K562 (cell line): Measurements from ENCODE around the gene IL9. TPM values are rescaled to one million over a fixed set of nuclear protein-coding genes. Genes with fewer than 3 reads are reported as not detected.

Source experiments
- ATAC-seq: fragments of 200-7000 bp; cut with Tn5 transposase; 3 replicates; pipeline ENCODE4 v1.9.1; 2020; ENCODE audit warnings: moderate library complexity
- BruUV-seq: library from RNA; stranded (reverse); fragments of 400-500 nt; replicated peaks from 2 replicates; lab custom pipeline; 2021; lab: Mats Ljungman, UMichigan
- CTCF ChIA-PET: fragments of 300-600 bp; formaldehyde crosslinking; extraction: SDS; loops from one replicate; lab custom pipeline; 2021; ENCODE audit warnings: low intra/inter-chr PET ratio; lab: Yijun Ruan, JAX
- POLR2A ChIA-PET: fragments of 300-600, 350-650 bp; sonication (Branson Sonifier 250); formaldehyde crosslinking; extraction: SDS; loops from one replicate; lab custom pipeline; 2021; ENCODE audit warnings: antibody characterized with exemption, inconsistent platforms; lab: Yijun Ruan, JAX
- DNase-seq, 4 experiments: peaks; one replicate each; pipeline versions ENCODE4 v3.0.0 to v3.0.0-alpha.2; 2011 to 2018; ENCODE audit warnings: low spot score in 3 of 4, mixed read lengths in 3 of 4; ENCODE audit errors: extremely low read depth in 1 of 4
- FAIRE-seq: peaks from 2 replicates; lab custom pipeline; 2011; peaks lifted over from hg19 to GRCh38; lab: Jason Lieb, UNC
- H2AFZ ChIP-seq: 2 replicates; pipeline ENCODE4 v1.6.0; 2011; ENCODE audit warnings: low read depth, low read length, control low read depth, inconsistent platforms
- H3K27ac ChIP-seq: fragments of 200-600 bp; 3 replicates; pipeline ENCODE4 v1.8.0; 2011; ENCODE audit warnings: low read depth, mild to moderate bottlenecking, control low read depth, inconsistent platforms, low read length, moderate library complexity, mixed read lengths; ENCODE audit errors: extremely low read depth
- H3K27me3 ChIP-seq, 2 experiments: fragments of 300-600 bp in 1 of 2; 2 replicates in 1 of 2; 3 replicates in 1 of 2; pipeline versions ENCODE4 v1.6.0 to v1.8.0; 2011; ENCODE audit warnings: inconsistent platforms in 2 of 2, low read length in 2 of 2, mild to moderate bottlenecking in 1 of 2, mixed read lengths in 1 of 2, moderate library complexity in 1 of 2; ENCODE audit not compliant: control insufficient read depth in 2 of 2, insufficient read depth in 2 of 2
- H3K36me3 ChIP-seq: fragments of 300-600 bp; 3 replicates; pipeline ENCODE4 v1.8.0; 2011; ENCODE audit warnings: mild to moderate bottlenecking, low read length, inconsistent platforms; ENCODE audit not compliant: control insufficient read depth, insufficient read depth
- H3K4me1 ChIP-seq, 2 experiments: fragments of 200-600 bp in 1 of 2; replicated peaks in 1 of 2; 2 replicates in 1 of 2; 3 replicates in 1 of 2; pipeline versions ENCODE4 v1.5.1 to v1.8.0; 2011; ENCODE audit warnings: inconsistent platforms in 2 of 2, low read length in 2 of 2, mild to moderate bottlenecking in 1 of 2, mixed read lengths in 1 of 2, moderate library complexity in 1 of 2; ENCODE audit not compliant: control insufficient read depth in 2 of 2, insufficient read depth in 2 of 2
- H3K4me2 ChIP-seq: 2 replicates; pipeline ENCODE4 v1.6.1; 2011; ENCODE audit warnings: low read length, control low read depth, inconsistent platforms, mixed read lengths; ENCODE audit not compliant: insufficient read depth
- H3K4me3 ChIP-seq: fragments of 200-600 bp; sonication (generic), shearing (Covaris generic); 2 replicates; pipeline ENCODE4 v1.5.1; 2016; ENCODE audit warnings: control low read depth, inconsistent platforms
- H3K79me2 ChIP-seq: fragments of 200-600 bp; 3 replicates; pipeline ENCODE4 v1.8.0; 2011; ENCODE audit warnings: low read length, inconsistent platforms; ENCODE audit not compliant: control insufficient read depth, insufficient read depth
- H3K9ac ChIP-seq, 2 experiments: 2 replicates each; pipeline versions ENCODE4 v1.6.0 to v1.6.1; 2011; ENCODE audit warnings: low read depth in 2 of 2, low read length in 2 of 2, control low read depth in 1 of 2, inconsistent platforms in 1 of 2, mild to moderate bottlenecking in 1 of 2, mixed read lengths in 1 of 2; ENCODE audit not compliant: insufficient read depth in 1 of 2
- H3K9me1 ChIP-seq: one replicate; pipeline ENCODE4 v1.6.0; 2011; ENCODE audit warnings: inconsistent platforms, mild to moderate bottlenecking, low read length, moderate library complexity; ENCODE audit not compliant: control insufficient read depth, insufficient read depth
- H3K9me3 ChIP-seq: replicated peaks from 2 replicates; pipeline ENCODE4 v1.5.1; 2011; ENCODE audit warnings: low read depth, low read length, inconsistent platforms; ENCODE audit not compliant: control insufficient read depth, insufficient read depth
- H4K20me1 ChIP-seq: replicated peaks from 2 replicates; pipeline ENCODE4 v1.6.1; 2011; ENCODE audit warnings: low read length, inconsistent platforms, mixed read lengths; ENCODE audit not compliant: control insufficient read depth, insufficient read depth
- E2F6 ChIP-seq, 2 experiments: IDR thresholded peaks; 2 replicates each; pipeline ENCODE4 v1.6.1; 2011; ENCODE audit warnings: borderline replicate concordance in 1 of 2, control low read depth in 1 of 2, low read depth in 1 of 2, low read length in 1 of 2, mild to moderate bottlenecking in 1 of 2, mixed read lengths in 1 of 2, moderate library complexity in 1 of 2; ENCODE audit not compliant: insufficient read depth in 1 of 2, insufficient read length in 1 of 2, poor library complexity in 1 of 2, severe bottlenecking in 1 of 2; ENCODE audit errors: extremely low read depth in 1 of 2
- FOXM1 ChIP-seq, 2 experiments: fragments of 450-650 bp in 1 of 2; sonication (generic) in 1 of 2; formaldehyde crosslinking in 1 of 2; IDR thresholded peaks; 2 replicates each; pipeline versions ENCODE4 v1.6.1 to v1.9.0; 2017 to 2022; ENCODE audit warnings: low read depth in 2 of 2, mild to moderate bottlenecking in 2 of 2, missing genetic modification reagents in 1 of 2, moderate library complexity in 1 of 2
- MNT ChIP-seq, 2 experiments: fragments of 450-650 bp; conservative IDR thresholded peaks; 2 replicates each; pipeline ENCODE4 v1.6.1; 2017; ENCODE audit warnings: mild to moderate bottlenecking in 2 of 2, moderate library complexity in 2 of 2
- NCOA4 ChIP-seq: fragments of 450-650 bp; IDR thresholded peaks from 2 replicates; pipeline ENCODE4 v1.6.1; 2018; ENCODE audit warnings: mild to moderate bottlenecking; ENCODE audit not compliant: partially characterized antibody
- SP2 ChIP-seq: IDR thresholded peaks from 2 replicates; pipeline ENCODE4 v1.6.1; 2011; ENCODE audit warnings: mild to moderate bottlenecking, low read depth, low read length, moderate library complexity; ENCODE audit not compliant: poor library complexity, severe bottlenecking; ENCODE audit errors: extremely low read depth
- TAF1 ChIP-seq: IDR thresholded peaks from 2 replicates; pipeline ENCODE4 v1.6.1; 2011; ENCODE audit warnings: mild to moderate bottlenecking, low read length, moderate library complexity; ENCODE audit not compliant: insufficient read depth, control insufficient read depth, severe bottlenecking; ENCODE audit errors: extremely low read depth
- WHSC1 ChIP-seq: IDR thresholded peaks from one replicate; pipeline ENCODE4 v1.6.1; 2012; ENCODE audit warnings: low read length, control low read depth, inconsistent platforms
- WGBS: fragments of 100-300 bp; shearing (Covaris generic); methylation state at CpG from one replicate; pipeline ENCODE4 v1.1.6; 2016; ENCODE audit warnings: low coverage, mixed read lengths; ENCODE audit not compliant: insufficient coverage; ENCODE audit errors: missing lambda C conversion rate; 5-methylcytosine and 5-hydroxymethylcytosine counted together
- in situ Hi-C: fragments of 300-500 bp; cut with MboI; formaldehyde crosslinking; loops from 4 replicates; pipeline ENCODE4 v1.15.0; 2018; ENCODE audit warnings: inconsistent platforms, mixed read lengths
- intact Hi-C: fragments of 100-400 bp; cut with micrococcal nuclease; formaldehyde crosslinking; loops from 2 replicates; pipeline ENCODE4 v1.14.2; 2022
- polyA plus RNA-seq, 8 experiments: library from polyadenylated mRNA; depleted of rRNA in 4 of 8; stranded (reverse) in 5 of 8; unstranded in 3 of 8; fragments of >200 nt; fragmentation: Nextera tagmentation in 2 of 8; fragmentation: Illumina TruSeq in 1 of 8; extraction: Ambion mirVana in 2 of 8; extraction: Trizol in 1 of 8; gene quantifications; 2 replicates each; pipeline versions ENCODE4 v1.2.1 to v1.2.3, GENCODE V29; 2011 to 2014; ENCODE audit warnings: inconsistent platforms in 1 of 8, missing spikeins in 1 of 8
- total RNA-seq, 7 experiments: library from RNA; depleted of rRNA in 6 of 7; stranded (reverse); fragments of >200 nt in 6 of 7; fragmentation: Illumina TruSeq in 2 of 7; extraction: Trizol in 2 of 7; gene quantifications; 2 replicates each; pipeline versions ENCODE4 v1.2.1 to v1.2.3, GENCODE V29; 2011 to 2021; ENCODE audit warnings: low replicate concordance in 1 of 7

IL9 gene
- total and polyA plus RNA-seq, 9 of the 15 experiments (the other 6 are each of a cell fraction or from before 2014, with no cell fraction given) = not detected

DNA sequence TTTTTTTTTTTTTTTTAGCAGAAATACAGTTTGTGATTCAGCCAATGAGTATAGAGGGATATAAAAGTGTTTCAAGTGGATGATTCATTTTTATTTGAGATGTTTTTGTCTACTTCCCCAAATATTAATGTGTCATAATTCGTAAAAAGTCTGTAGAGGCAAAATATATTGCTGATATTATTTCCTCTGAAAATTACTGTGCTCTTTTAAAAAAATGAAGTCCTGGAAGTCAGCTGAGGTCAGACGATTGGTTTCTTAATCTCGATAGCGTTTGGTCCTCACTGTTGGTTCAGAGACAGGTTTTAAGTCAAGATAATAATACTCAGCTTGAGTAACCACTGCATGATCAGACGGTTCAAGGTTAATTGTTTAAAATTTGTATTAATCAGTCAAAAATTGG is 19.5 kb downstream of the IL9 start:
- Histone ChIP-seq H4K20me1 (no peaks in the 10 kb centered on the region), H3K27ac (no peak overlapping the region), H3K4me3 (no peak overlapping the region), H3K9ac (no peak overlapping the region), H3K4me1 (no peaks in the 10 kb centered on the region), H3K36me3 (no peaks in the 10 kb centered on the region), H3K4me2 (no peak overlapping the region), H2AFZ (no peak overlapping the region), H3K9me1 (no peaks in the 10 kb centered on the region), H3K79me2 (no peaks in the 10 kb centered on the region), H3K27me3 (peaks cover 2 to 35% of the 10 kb centered on the region in 2 experiments; a peak in 2 of 5 replicates), H3K9me3 (no peaks in the 10 kb centered on the region)
- WGBS = 1% methylated on average over 5 of the region's 5 CpGs
- intact Hi-C loops = no loop called here
- TF ChIP-seq FOXM1 (IDR thresholded peaks at IDR 0.05; ENCODE audit: low read depth) = no peak
- no peak for TF ChIP-seq FOXM1 (CRISPR knock-in tag; IDR thresholded peaks at IDR 0.05; ENCODE audit: low read depth)
- TF ChIP-seq TAF1 = no peak
- TF ChIP-seq MNT (conservative IDR thresholded peaks at IDR 0.05) = no peak
- TF ChIP-seq SP2 = no peak
- TF ChIP-seq NCOA4 = no peak
- TF ChIP-seq WHSC1 = no peak
- TF ChIP-seq E2F6 (IDR thresholded peaks at IDR 0.05; ENCODE audit: borderline replicate concordance in 1 of 2, extremely low read depth in 1 of 2, insufficient read depth in 1 of 2, insufficient read length in 1 of 2, low read depth in 1 of 2, low read length in 1 of 2, poor library complexity in 1 of 2, severe bottlenecking in 1 of 2) = no peak
- ATAC-seq (no peak), FAIRE-seq (no peak), DNase-seq (no peak)
- in situ Hi-C loops = no loop called here
- CTCF ChIA-PET = no interaction called here
- BruUV-seq = no TSS peak
- POLR2A ChIA-PET = interaction anchor here (0.7 kb wide), 1 partner anchor 29 kb away, joined by 3 read pairs; no protein-coding TSS in a partner anchor
